Measurements from ENCODE around the gene OR1A2.
"Not testable (repeated sequence)": the region's sequence is repeated elsewhere in the genome, so short reads cannot be mapped to it uniquely, and the experiment has no call there.

Gene OR1A2

GRCh38 chr17:3213001-3213400 lies 15.7 kb downstream of the OR1A2 start:
- DNase-seq (ENCODE audit: low spot score): no peak
- TF ChIP-seq CTCF (IDR thresholded peaks at IDR 0.05; ENCODE audit: borderline replicate concordance, control extremely low read depth, extremely low read depth, insufficient read depth, missing control alignments): no peak
- in situ Hi-C loops (cut with MboI; ENCODE audit: low sequenced_read_pairs, unreplicated experiment): no loop called here

GRCh38 chr17:3213587-3213986 lies 16.3 kb downstream of the OR1A2 start:
- no peak for TF ChIP-seq CTCF (IDR thresholded peaks at IDR 0.05; ENCODE audit: borderline replicate concordance, control extremely low read depth, extremely low read depth, insufficient read depth, missing control alignments)
- in situ Hi-C loops (cut with MboI; ENCODE audit: low sequenced_read_pairs, unreplicated experiment): no loop called here
- DNase-seq (ENCODE audit: low spot score): no peak

DNA sequence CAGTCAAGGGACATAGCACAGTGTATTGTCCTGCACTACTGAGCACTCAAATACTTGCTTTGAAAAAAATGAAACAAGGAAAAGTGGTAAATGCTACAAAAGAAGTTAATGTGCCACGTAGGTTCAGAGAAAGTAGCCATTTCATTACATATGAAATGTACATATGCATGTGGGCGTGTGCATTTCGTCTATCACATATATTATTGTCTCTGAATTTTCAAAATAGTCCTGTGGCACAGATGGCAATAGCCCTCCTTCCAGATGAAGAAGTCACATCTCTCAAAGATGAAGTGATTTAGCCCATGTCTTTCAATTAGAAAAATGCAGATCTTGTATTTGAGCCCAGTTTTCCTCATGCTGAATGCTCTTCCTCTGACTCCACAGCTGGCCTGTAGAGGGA lies 22.7 kb downstream of the OR1A2 start:
- DNase-seq (ENCODE audit: low spot score); in situ Hi-C loops (cut with MboI; ENCODE audit: low sequenced_read_pairs, unreplicated experiment): not testable (repeated sequence)

DNA sequence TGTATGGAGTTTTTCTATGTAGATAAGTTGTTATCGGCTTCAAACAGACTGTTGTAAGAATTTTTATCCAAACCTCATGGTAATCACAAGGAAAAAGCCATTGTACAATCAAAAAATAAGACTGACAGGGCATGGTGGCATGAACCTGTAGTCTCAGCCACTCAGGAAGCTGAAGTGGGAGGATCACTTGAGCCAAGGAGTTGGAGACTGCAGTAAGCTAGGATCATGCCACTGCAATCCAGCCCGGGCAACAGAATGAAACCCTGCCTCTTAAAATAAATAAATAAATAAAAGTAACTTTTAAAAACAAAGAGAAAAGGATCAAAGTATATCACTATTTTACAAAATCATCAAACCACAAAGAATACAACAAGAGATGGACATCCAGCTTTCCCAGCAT lies 24.5 kb downstream of the OR1A2 start:
- in situ Hi-C loops (cut with MboI; ENCODE audit: low sequenced_read_pairs, unreplicated experiment): no loop called here
- DNase-seq (ENCODE audit: low spot score): no peak
- TF ChIP-seq CTCF (IDR thresholded peaks at IDR 0.05; ENCODE audit: borderline replicate concordance, control extremely low read depth, extremely low read depth, insufficient read depth, missing control alignments): no peak

DNA sequence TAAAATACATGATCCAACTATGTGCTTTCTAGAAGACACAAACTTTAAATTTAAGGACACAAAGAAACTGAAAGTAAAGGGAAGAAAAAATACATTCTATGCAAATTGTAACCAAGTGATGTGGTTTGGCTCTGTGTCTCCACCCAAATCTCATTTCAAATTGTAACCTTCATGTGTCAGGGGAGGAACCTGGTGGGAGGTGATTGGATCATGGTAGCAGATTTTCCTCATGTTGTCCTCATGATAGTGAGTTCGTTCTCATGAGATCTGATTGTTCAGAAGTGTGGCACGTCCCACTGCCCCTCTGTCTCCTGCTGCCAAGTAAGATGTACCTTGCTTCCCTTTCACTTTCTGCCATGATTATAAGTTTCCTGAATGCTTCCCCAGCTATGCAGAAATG lies 25.2 kb downstream of the OR1A2 start:
- in situ Hi-C loops (cut with MboI; ENCODE audit: low sequenced_read_pairs, unreplicated experiment): no loop called here
- no peak for DNase-seq (ENCODE audit: low spot score)
- no peak for TF ChIP-seq CTCF (IDR thresholded peaks at IDR 0.05; ENCODE audit: borderline replicate concordance, control extremely low read depth, extremely low read depth, insufficient read depth, missing control alignments)

- in situ Hi-C loops (cut with MboI; ENCODE audit: low sequenced_read_pairs, unreplicated experiment); DNase-seq (ENCODE audit: low spot score): not testable (repeated sequence)
Measured at GRCh38 chr17:3224721-3225352, 27.5 kb downstream of the OR1A2 start.

DNA sequence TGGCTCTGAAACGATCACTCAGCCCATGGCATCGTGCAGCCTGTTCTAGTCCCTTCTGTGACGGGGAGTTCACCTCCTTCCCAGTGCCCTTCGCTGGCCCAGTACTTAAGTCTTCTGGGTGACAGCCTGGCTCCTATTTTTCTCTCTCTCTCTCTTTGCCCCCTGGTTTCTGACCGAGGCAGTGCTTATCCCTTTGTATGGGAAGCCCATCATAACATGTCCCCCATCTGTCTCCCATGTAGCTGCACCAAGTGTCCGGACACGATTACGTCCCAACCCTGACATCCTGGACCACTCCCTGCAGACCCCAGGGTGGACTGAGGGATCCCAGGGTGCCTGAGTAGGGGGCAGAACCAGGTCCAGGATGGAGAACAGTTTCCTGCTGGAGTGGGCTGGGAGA lies 35.0 kb downstream of the OR1A2 start:
- in situ Hi-C loops (cut with MboI; ENCODE audit: low sequenced_read_pairs, unreplicated experiment); DNase-seq (ENCODE audit: low spot score): not testable (repeated sequence)

DNA sequence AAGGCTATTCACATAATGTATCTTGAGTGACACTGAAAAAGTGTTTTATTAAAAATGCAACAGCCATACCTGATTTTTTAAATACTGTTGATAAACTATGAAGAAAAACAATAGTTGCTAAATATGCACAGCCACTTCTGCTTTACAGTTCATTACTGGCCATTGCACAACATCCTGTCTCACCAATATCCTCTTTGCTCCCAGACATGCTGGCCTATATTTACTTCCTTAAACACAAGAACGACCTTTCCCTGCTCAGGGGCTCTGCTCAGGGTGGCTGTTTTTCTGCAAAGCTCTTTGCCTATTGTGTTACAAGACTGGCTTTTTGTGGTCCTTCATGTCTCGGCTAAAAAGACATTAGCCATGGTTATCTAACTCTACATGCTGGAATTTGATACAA lies 41.4 kb downstream of the OR1A2 start:
- in situ Hi-C loops (cut with MboI; ENCODE audit: low sequenced_read_pairs, unreplicated experiment); DNase-seq (ENCODE audit: low spot score): not testable (repeated sequence)

- in situ Hi-C loops (cut with MboI; ENCODE audit: low sequenced_read_pairs, unreplicated experiment); DNase-seq (ENCODE audit: low spot score): not testable (repeated sequence)
Measured at GRCh38 chr17:3241044-3241443, 43.7 kb downstream of the OR1A2 start.

GRCh38 chr17:3244841-3245240 lies 47.5 kb downstream of the OR1A2 start:
- DNase-seq (ENCODE audit: low spot score); in situ Hi-C loops (cut with MboI; ENCODE audit: low sequenced_read_pairs, unreplicated experiment): not testable (repeated sequence)
